Upper lobe of left lung (tissue), 6 donors: ENCODE results near the gene CTU1. TPM values are rescaled to one million over a fixed set of nuclear protein-coding genes. Genes with fewer than 3 reads are reported as not detected.

ENCODE experiments used
- ATAC-seq, 2 donors: fragments of 200-7000 bp; cut with Tn5 transposase; one replicate each; pipeline ENCODE4 v1.9.1; 2022; ENCODE audit warnings: mild to moderate bottlenecking in 2 of 2, moderate library complexity in 2 of 2; ENCODE audit not compliant: low FRiP score in 2 of 2
- DNase-seq, 2 donors: peaks; one replicate each; pipeline ENCODE4 v3.0.0-alpha.2; 2019 to 2020
- H3K27ac ChIP-seq, 4 donors: fragments of 200-600 bp; sonication (generic); one replicate each; pipeline ENCODE4 v1.5.1; 2016 to 2019
- H3K27me3 ChIP-seq, 4 donors: fragments of 200-600 bp; sonication (generic); one replicate each; pipeline ENCODE4 v1.5.1; 2017 to 2019
- H3K36me3 ChIP-seq, 4 donors: fragments of 200-600 bp; sonication (generic); one replicate each; pipeline ENCODE4 v1.5.1; 2016 to 2019
- H3K4me1 ChIP-seq, 4 donors: fragments of 200-600 bp; sonication (generic); one replicate each; pipeline ENCODE4 v1.5.1; 2018 to 2019
- H3K4me3 ChIP-seq, 4 donors: fragments of 200-600 bp; sonication (generic); one replicate each; pipeline ENCODE4 v1.5.1; 2017 to 2019; ENCODE audit warnings: mild to moderate bottlenecking in 2 of 4, moderate library complexity in 1 of 4
- H3K9me3 ChIP-seq, 4 donors: fragments of 200-600 bp; sonication (generic); one replicate each; pipeline ENCODE4 v1.5.1; 2018 to 2019
- EP300 ChIP-seq, 4 donors: sonication (generic); formaldehyde crosslinking; IDR thresholded peaks; one replicate each; pipeline ENCODE4 v1.5.1; 2017; ENCODE audit warnings: antibody characterized with exemption in 4 of 4, control low read depth in 2 of 4
- POLR2A ChIP-seq, 4 donors: fragments of 450-650 bp; IDR thresholded peaks; one replicate each; pipeline ENCODE4 v1.5.1; 2016 to 2017; ENCODE audit warnings: antibody characterized with exemption in 4 of 4, mild to moderate bottlenecking in 2 of 4
- POLR2AphosphoS5 ChIP-seq, 2 donors: sonication (generic); formaldehyde crosslinking; IDR thresholded peaks; one replicate each; pipeline ENCODE4 v1.5.1; 2017; ENCODE audit warnings: antibody characterized with exemption in 2 of 2
- WGBS, 2 donors: methylation state at CpG; one replicate each; pipeline ENCODE4 v1.1.5; 2017 to 2018; 5-methylcytosine and 5-hydroxymethylcytosine counted together
- total RNA-seq, 6 donors: library from RNA; depleted of rRNA in 4 of 6; stranded (reverse); fragments of >200 nt in 4 of 6; gene quantifications; one replicate each; pipeline versions ENCODE4 v1.1.0 to v1.2.1, GENCODE V29; 2016 to 2021
- TF ChIP-seq, protein P1 (sequence below), 6 experiments: fragments of 450-650 bp in 4 of 6; fragments of 200-600 bp in 2 of 6; sonication (generic) in 2 of 6; IDR thresholded peaks; one replicate each; pipeline ENCODE4 v1.5.1; 2016 to 2019; ENCODE audit warnings: antibody characterized with exemption in 6 of 6
- donor health status: DM: no; HTN: no; CAD: no; lungs with moderate emphysema.
- donor health status: DM: no; HTN: yes; CAD: no; lungs with severe emphysema.

The CTU1 gene
- total RNA-seq, 6 donors from 2014 or later = 9.5 to 23.0 (median 15.1) TPM

DNA sequence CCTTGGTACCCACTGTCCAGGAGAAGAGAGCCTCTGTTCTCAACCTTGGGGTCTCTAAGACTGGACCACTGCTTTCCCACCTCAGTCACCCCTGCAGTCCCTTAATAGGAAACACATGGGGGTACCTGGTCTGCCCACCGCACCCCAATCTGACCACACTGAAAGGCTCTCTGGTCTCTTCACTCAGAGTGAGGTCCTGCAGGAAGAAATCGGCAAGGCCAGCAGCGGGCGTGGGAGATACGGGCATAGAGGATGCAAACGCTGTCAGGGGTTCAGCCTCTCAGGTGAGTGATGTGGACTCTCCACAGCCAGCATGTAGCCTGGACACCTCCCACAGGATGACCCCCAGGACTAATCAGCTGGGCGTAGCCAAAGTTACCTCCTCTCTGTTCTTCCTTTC is 20.0 kb upstream of the CTU1 start:
- Histone ChIP-seq H3K36me3 (no peaks in the 10 kb centered on the region), H3K27me3 (no peaks in the 10 kb centered on the region), H3K4me3 (no peak overlapping the region), H3K9me3 (no peaks in the 10 kb centered on the region), H3K4me1 (peaks cover 25 to 52% (median 44%) of the 10 kb centered on the region in 4 donors), H3K27ac (peak overlapping the region; percentile 53 to 81 (median 76))
- 85 to 88% methylated on average over 7 of the region's 7 CpGs for WGBS, 2 donors
- TF ChIP-seq POLR2A (IDR thresholded peaks at IDR 0.05) (no peak), EP300 (IDR thresholded peaks at IDR 0.05) (no peak), POLR2AphosphoS5 (IDR thresholded peaks at IDR 0.05) (no peak)
- TF ChIP-seq, protein P1, sequence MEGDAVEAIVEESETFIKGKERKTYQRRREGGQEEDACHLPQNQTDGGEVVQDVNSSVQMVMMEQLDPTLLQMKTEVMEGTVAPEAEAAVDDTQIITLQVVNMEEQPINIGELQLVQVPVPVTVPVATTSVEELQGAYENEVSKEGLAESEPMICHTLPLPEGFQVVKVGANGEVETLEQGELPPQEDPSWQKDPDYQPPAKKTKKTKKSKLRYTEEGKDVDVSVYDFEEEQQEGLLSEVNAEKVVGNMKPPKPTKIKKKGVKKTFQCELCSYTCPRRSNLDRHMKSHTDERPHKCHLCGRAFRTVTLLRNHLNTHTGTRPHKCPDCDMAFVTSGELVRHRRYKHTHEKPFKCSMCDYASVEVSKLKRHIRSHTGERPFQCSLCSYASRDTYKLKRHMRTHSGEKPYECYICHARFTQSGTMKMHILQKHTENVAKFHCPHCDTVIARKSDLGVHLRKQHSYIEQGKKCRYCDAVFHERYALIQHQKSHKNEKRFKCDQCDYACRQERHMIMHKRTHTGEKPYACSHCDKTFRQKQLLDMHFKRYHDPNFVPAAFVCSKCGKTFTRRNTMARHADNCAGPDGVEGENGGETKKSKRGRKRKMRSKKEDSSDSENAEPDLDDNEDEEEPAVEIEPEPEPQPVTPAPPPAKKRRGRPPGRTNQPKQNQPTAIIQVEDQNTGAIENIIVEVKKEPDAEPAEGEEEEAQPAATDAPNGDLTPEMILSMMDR (IDR thresholded peaks at IDR 0.05) = no peak
- ATAC-seq = no peak
- DNase-seq = no peak

DNA sequence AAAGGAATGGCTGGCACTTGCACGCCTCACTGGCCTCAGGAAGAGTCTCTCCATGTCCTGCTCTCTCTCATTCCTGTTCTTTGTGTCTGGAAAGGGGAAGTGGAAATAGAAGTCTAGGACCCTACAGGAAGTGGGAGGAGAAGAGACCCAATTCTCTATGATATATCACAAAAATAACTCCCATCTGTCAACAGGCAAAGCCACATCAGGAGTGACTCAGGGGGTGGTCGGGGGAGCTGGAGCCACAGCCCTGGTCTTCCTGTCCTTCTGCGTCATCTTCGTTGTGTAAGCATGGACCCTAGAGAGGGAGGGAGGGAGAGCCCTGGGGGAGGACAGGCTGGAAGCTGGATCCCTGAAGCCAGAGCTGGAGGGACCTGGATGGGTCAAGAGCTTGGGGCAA is 19.5 kb upstream of the CTU1 start:
- Histone ChIP-seq H3K4me1 (peaks cover 28 to 52% (median 43%) of the 10 kb centered on the region in 4 donors), H3K36me3 (no peaks in the 10 kb centered on the region), H3K4me3 (peak overlapping the region in 1 of 4 donors; percentile 46), H3K27me3 (no peaks in the 10 kb centered on the region), H3K27ac (peak overlapping the region; percentile 71 to 90 (median 81)), H3K9me3 (no peaks in the 10 kb centered on the region)
- WGBS, 2 donors = 48 to 66% methylated on average over 4 of the region's 4 CpGs
- peak in 1 of 2 donors; percentile 38 for ATAC-seq
- TF ChIP-seq EP300 (IDR thresholded peaks at IDR 0.05) (no peak), POLR2A (IDR thresholded peaks at IDR 0.05) (peak in 1 of 4 donors; percentile 80), POLR2AphosphoS5 (IDR thresholded peaks at IDR 0.05) (peak in 1 of 2 donors; percentile 52)
- TF ChIP-seq, protein P1 (IDR thresholded peaks at IDR 0.05) = no peak
- peak in 1 of 2 donors; percentile 69 for DNase-seq

DNA sequence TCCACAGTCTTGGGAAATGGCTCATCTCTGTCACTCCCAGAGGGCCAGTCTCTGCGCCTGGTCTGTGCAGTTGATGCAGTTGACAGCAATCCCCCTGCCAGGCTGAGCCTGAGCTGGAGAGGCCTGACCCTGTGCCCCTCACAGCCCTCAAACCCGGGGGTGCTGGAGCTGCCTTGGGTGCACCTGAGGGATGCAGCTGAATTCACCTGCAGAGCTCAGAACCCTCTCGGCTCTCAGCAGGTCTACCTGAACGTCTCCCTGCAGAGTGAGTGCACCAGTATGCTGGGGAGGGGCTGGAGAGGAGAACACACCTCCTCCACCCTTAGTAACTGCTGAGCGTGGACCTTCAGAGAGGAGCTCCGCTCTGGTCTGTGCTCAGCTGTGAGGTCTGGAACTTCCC is 18.8 kb upstream of the CTU1 start:
- Histone ChIP-seq H3K9me3 (no peaks in the 10 kb centered on the region), H3K27me3 (no peaks in the 10 kb centered on the region), H3K27ac (peak overlapping the region; percentile 32 to 91 (median 86)), H3K36me3 (no peaks in the 10 kb centered on the region), H3K4me1 (peaks cover 23 to 47% (median 37%) of the 10 kb centered on the region in 4 donors), H3K4me3 (peak overlapping the region in 3 of 4 donors; percentile 13 to 46 (median 27))
- TF ChIP-seq POLR2AphosphoS5 (IDR thresholded peaks at IDR 0.05) (no peak), EP300 (IDR thresholded peaks at IDR 0.05) (no peak), POLR2A (IDR thresholded peaks at IDR 0.05) (no peak)
- TF ChIP-seq, protein P1 (IDR thresholded peaks at IDR 0.05) = no peak
- 76 to 78% methylated on average over 5 to 6 of the region's 6 CpGs for WGBS, 2 donors
- DNase-seq (no peak), ATAC-seq (no peak)

DNA sequence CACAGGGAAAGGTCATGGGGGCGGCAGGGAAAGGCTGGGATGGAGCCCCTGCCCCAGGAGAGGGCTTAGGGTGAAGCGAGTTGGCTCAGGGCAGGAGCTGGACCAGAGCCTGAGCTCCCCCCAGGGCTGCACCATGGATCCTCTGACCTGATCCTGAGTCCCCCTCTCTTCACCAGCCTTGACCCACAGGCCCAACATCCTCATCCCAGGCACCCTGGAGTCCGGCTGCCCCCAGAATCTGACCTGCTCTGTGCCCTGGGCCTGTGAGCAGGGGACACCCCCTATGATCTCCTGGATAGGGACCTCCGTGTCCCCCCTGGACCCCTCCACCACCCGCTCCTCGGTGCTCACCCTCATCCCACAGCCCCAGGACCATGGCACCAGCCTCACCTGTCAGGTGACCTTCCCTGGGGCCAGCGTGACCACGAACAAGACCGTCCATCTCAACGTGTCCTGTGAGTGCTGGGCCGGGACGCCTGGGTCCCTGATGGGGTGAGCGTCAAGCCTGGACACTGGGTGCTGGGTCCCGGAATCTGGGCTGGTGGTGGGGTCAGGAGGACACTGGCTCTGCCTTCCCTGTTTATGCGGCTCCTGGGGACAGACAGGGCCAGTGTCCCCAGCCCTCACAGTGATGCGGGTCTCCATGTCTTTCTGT is 17.3 kb upstream of the CTU1 start:
- Histone ChIP-seq H3K9me3 (no peaks in the 10 kb centered on the region), H3K4me3 (peak overlapping the region in 3 of 4 donors; percentile 13 to 46 (median 27)), H3K27ac (peak overlapping the region; percentile 81 to 91 (median 87)), H3K36me3 (no peaks in the 10 kb centered on the region), H3K27me3 (no peaks in the 10 kb centered on the region), H3K4me1 (peaks cover 14 to 35% (median 25%) of the 10 kb centered on the region in 4 donors)
- WGBS, 2 donors = 92 to 94% methylated on average over 6 to 13 of the region's 16 CpGs
- TF ChIP-seq, protein P1 (IDR thresholded peaks at IDR 0.05) = no peak
- TF ChIP-seq EP300 (IDR thresholded peaks at IDR 0.05) (no peak), POLR2A (IDR thresholded peaks at IDR 0.05) (no peak), POLR2AphosphoS5 (IDR thresholded peaks at IDR 0.05) (no peak)
- DNase-seq (peak in 1 of 2 donors; percentile 17), ATAC-seq (no peak)
